ENCODE data around the gene ARCN1. TPM values are rescaled to one million over a fixed set of nuclear protein-coding genes. Genes with fewer than 3 reads are reported as not detected.

The ARCN1 gene
- total and polyA plus RNA-seq, 9 of the 15 experiments (the other 6 are each of a cell fraction or from before 2014, with no cell fraction given), result 30.0 to 224 (median 76.4) TPM

DNA sequence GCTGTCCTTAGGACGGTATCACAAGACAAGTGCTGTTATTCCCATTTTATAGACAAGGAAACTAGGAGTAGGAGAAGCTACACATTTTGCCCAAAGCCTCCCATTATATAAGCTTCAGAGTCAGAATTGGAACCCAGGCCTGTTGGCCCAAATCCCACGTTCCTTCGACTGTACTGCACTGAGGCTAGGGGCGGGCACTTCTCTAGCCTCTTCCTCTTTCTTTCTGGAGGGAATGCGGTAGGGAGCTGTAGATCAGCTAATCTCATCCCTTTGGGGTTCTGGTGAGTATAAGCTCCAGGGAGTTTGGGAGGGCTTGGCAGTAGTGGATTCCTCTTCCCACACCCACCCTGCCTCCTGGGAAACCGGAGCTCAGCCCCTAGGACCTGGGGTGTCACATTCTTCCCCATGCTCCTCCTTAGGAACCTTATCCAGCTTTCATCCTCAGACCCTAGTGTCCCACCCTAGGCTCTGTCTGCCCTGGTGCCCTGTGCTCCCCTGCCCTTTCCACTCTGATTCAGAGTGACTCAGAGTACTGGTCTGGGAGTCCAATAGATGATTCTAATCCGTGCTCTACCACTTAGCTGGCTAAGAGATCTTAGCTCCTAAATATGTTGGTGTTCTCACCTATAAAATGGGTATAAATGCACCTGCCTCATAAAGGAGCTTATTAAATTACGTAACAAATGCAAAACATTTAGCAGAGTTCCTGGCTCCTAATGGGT lies 64.5 kb downstream of the ARCN1 start:
- H3K79me2 ChIP-seq (ENCODE audit: control insufficient read depth, insufficient read depth, low read length), result no peaks in the 10 kb centered on the region
- H2AFZ ChIP-seq (ENCODE audit: low read depth, low read length), result no peak overlapping the region
- H3K9me1 ChIP-seq (ENCODE audit: control insufficient read depth, insufficient read depth, low read length), result peaks cover 3% of the 10 kb centered on the region
- FAIRE-seq, result no peak
- H3K4me2 ChIP-seq (ENCODE audit: insufficient read depth, low read length), result no peak overlapping the region
- H3K9ac ChIP-seq (ENCODE audit: insufficient read depth in 1 of 2, low read depth in 2 of 2, low read length in 2 of 2), result no peak overlapping the region; a peak in 1 of 4 replicates
- H3K4me3 ChIP-seq, result no peak overlapping the region
- peaks cover 22 to 25% of the 10 kb centered on the region in 2 experiments; a peak in 4 of 5 replicates for H3K4me1 ChIP-seq (replicated peaks in 1 of 2; ENCODE audit: control insufficient read depth in 2 of 2, insufficient read depth in 2 of 2, low read length in 2 of 2)
- no peak for ATAC-seq
- CTCF ChIA-PET (ENCODE audit: low intra/inter-chr PET ratio), result no interaction called here
- TF ChIP-seq, protein P1, sequence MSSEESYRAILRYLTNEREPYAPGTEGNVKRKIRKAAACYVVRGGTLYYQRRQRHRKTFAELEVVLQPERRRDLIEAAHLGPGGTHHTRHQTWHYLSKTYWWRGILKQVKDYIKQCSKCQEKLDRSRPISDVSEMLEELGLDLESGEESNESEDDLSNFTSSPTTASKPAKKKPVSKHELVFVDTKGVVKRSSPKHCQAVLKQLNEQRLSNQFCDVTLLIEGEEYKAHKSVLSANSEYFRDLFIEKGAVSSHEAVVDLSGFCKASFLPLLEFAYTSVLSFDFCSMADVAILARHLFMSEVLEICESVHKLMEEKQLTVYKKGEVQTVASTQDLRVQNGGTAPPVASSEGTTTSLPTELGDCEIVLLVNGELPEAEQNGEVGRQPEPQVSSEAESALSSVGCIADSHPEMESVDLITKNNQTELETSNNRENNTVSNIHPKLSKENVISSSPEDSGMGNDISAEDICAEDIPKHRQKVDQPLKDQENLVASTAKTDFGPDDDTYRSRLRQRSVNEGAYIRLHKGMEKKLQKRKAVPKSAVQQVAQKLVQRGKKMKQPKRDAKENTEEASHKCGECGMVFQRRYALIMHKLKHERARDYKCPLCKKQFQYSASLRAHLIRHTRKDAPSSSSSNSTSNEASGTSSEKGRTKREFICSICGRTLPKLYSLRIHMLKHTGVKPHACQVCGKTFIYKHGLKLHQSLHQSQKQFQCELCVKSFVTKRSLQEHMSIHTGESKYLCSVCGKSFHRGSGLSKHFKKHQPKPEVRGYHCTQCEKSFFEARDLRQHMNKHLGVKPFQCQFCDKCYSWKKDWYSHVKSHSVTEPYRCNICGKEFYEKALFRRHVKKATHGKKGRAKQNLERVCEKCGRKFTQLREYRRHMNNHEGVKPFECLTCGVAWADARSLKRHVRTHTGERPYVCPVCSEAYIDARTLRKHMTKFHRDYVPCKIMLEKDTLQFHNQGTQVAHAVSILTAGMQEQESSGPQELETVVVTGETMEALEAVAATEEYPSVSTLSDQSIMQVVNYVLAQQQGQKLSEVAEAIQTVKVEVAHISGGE (CRISPR knock-in tag; IDR thresholded peaks at IDR 0.05), result no peak
- peak; percentile 66; the same call in 1 of the 2 replicates for TF ChIP-seq SPI1 (IDR thresholded peaks at IDR 0.05; ENCODE audit: borderline replicate concordance, low read depth, low read length)
- TF ChIP-seq ZNF212 (CRISPR knock-in tag; IDR thresholded peaks at IDR 0.05), result no peak
- H3K27me3 ChIP-seq (ENCODE audit: control insufficient read depth in 2 of 2, insufficient read depth in 2 of 2, low read length in 2 of 2), result no peaks in the 10 kb centered on the region
- H3K27ac ChIP-seq (ENCODE audit: extremely low read depth, low read depth, low read length), result no peak overlapping the region
- in situ Hi-C loops (cut with MboI), result no loop called here
- no peaks in the 10 kb centered on the region for H4K20me1 ChIP-seq (replicated peaks; ENCODE audit: control insufficient read depth, insufficient read depth, low read length)
- no peaks in the 10 kb centered on the region for H3K9me3 ChIP-seq (replicated peaks; ENCODE audit: control insufficient read depth, insufficient read depth, low read depth, low read length)
- intact Hi-C loops (cut with micrococcal nuclease), result no loop called here
- BruUV-seq (replicated peaks), result no TSS peak
- H3K36me3 ChIP-seq (ENCODE audit: control insufficient read depth, insufficient read depth, low read length), result peaks cover 41% of the 10 kb centered on the region; the same call in 2 of the 3 replicates
- POLR2A ChIA-PET, result interaction anchor here (1.2 to 1.5 kb wide), 2 partner anchors 10 to 15 kb away, joined by 3 to 6 read pairs; no protein-coding TSS in a partner anchor
- no peak for DNase-seq (ENCODE audit: extremely low read depth in 1 of 4, low spot score in 3 of 4)
- 76% methylated on average over 8 of the region's 8 CpGs for WGBS (ENCODE audit: insufficient coverage, low coverage, missing lambda C conversion rate)

Data from K562 (cell line).